K562 (cell line): ENCODE data around the gene ARHGEF10L. TPM values are rescaled to one million over a fixed set of nuclear protein-coding genes. Genes with fewer than 3 reads are reported as not detected.

Experiments
- ATAC-seq: fragments of 200-7000 bp; cut with Tn5 transposase; 3 replicates; pipeline ENCODE4 v1.9.1; 2020; ENCODE audit warnings: moderate library complexity
- BruUV-seq: library from RNA; stranded (reverse); fragments of 400-500 nt; replicated peaks from 2 replicates; lab custom pipeline; 2021; lab: Mats Ljungman, UMichigan
- CTCF ChIA-PET: fragments of 300-600 bp; formaldehyde crosslinking; extraction: SDS; loops from one replicate; lab custom pipeline; 2021; ENCODE audit warnings: low intra/inter-chr PET ratio; lab: Yijun Ruan, JAX
- POLR2A ChIA-PET: fragments of 300-600, 350-650 bp; sonication (Branson Sonifier 250); formaldehyde crosslinking; extraction: SDS; loops from one replicate; lab custom pipeline; 2021; ENCODE audit warnings: antibody characterized with exemption, inconsistent platforms; lab: Yijun Ruan, JAX
- DNase-seq, 4 experiments: peaks; one replicate each; pipeline versions ENCODE4 v3.0.0 to v3.0.0-alpha.2; 2011 to 2018; ENCODE audit warnings: low spot score in 3 of 4, mixed read lengths in 3 of 4; ENCODE audit errors: extremely low read depth in 1 of 4
- FAIRE-seq: peaks from 2 replicates; lab custom pipeline; 2011; peaks lifted over from hg19 to GRCh38; lab: Jason Lieb, UNC
- H2AFZ ChIP-seq: 2 replicates; pipeline ENCODE4 v1.6.0; 2011; ENCODE audit warnings: low read depth, low read length, control low read depth, inconsistent platforms
- H3K27ac ChIP-seq: fragments of 200-600 bp; 3 replicates; pipeline ENCODE4 v1.8.0; 2011; ENCODE audit warnings: low read depth, mild to moderate bottlenecking, control low read depth, inconsistent platforms, low read length, moderate library complexity, mixed read lengths; ENCODE audit errors: extremely low read depth
- H3K27me3 ChIP-seq, 2 experiments: fragments of 300-600 bp in 1 of 2; 2 replicates in 1 of 2; 3 replicates in 1 of 2; pipeline versions ENCODE4 v1.6.0 to v1.8.0; 2011; ENCODE audit warnings: inconsistent platforms in 2 of 2, low read length in 2 of 2, mild to moderate bottlenecking in 1 of 2, mixed read lengths in 1 of 2, moderate library complexity in 1 of 2; ENCODE audit not compliant: control insufficient read depth in 2 of 2, insufficient read depth in 2 of 2
- H3K36me3 ChIP-seq: fragments of 300-600 bp; 3 replicates; pipeline ENCODE4 v1.8.0; 2011; ENCODE audit warnings: mild to moderate bottlenecking, low read length, inconsistent platforms; ENCODE audit not compliant: control insufficient read depth, insufficient read depth
- H3K4me1 ChIP-seq, 2 experiments: fragments of 200-600 bp in 1 of 2; replicated peaks in 1 of 2; 2 replicates in 1 of 2; 3 replicates in 1 of 2; pipeline versions ENCODE4 v1.5.1 to v1.8.0; 2011; ENCODE audit warnings: inconsistent platforms in 2 of 2, low read length in 2 of 2, mild to moderate bottlenecking in 1 of 2, mixed read lengths in 1 of 2, moderate library complexity in 1 of 2; ENCODE audit not compliant: control insufficient read depth in 2 of 2, insufficient read depth in 2 of 2
- H3K4me2 ChIP-seq: 2 replicates; pipeline ENCODE4 v1.6.1; 2011; ENCODE audit warnings: low read length, control low read depth, inconsistent platforms, mixed read lengths; ENCODE audit not compliant: insufficient read depth
- H3K4me3 ChIP-seq: fragments of 200-600 bp; sonication (generic), shearing (Covaris generic); 2 replicates; pipeline ENCODE4 v1.5.1; 2016; ENCODE audit warnings: control low read depth, inconsistent platforms
- H3K79me2 ChIP-seq: fragments of 200-600 bp; 3 replicates; pipeline ENCODE4 v1.8.0; 2011; ENCODE audit warnings: low read length, inconsistent platforms; ENCODE audit not compliant: control insufficient read depth, insufficient read depth
- H3K9ac ChIP-seq, 2 experiments: 2 replicates each; pipeline versions ENCODE4 v1.6.0 to v1.6.1; 2011; ENCODE audit warnings: low read depth in 2 of 2, low read length in 2 of 2, control low read depth in 1 of 2, inconsistent platforms in 1 of 2, mild to moderate bottlenecking in 1 of 2, mixed read lengths in 1 of 2; ENCODE audit not compliant: insufficient read depth in 1 of 2
- H3K9me1 ChIP-seq: one replicate; pipeline ENCODE4 v1.6.0; 2011; ENCODE audit warnings: inconsistent platforms, mild to moderate bottlenecking, low read length, moderate library complexity; ENCODE audit not compliant: control insufficient read depth, insufficient read depth
- H3K9me3 ChIP-seq: replicated peaks from 2 replicates; pipeline ENCODE4 v1.5.1; 2011; ENCODE audit warnings: low read depth, low read length, inconsistent platforms; ENCODE audit not compliant: control insufficient read depth, insufficient read depth
- H4K20me1 ChIP-seq: replicated peaks from 2 replicates; pipeline ENCODE4 v1.6.1; 2011; ENCODE audit warnings: low read length, inconsistent platforms, mixed read lengths; ENCODE audit not compliant: control insufficient read depth, insufficient read depth
- ARNT ChIP-seq, 2 experiments: fragments of 450-650 bp; IDR thresholded peaks; 2 replicates each; pipeline ENCODE4 v1.6.1; 2016; ENCODE audit warnings: mild to moderate bottlenecking in 1 of 2
- CBFB ChIP-seq: sonication (generic); formaldehyde crosslinking; IDR thresholded peaks from 2 replicates; pipeline ENCODE4 v1.4.0; 2020; ENCODE audit warnings: mild to moderate bottlenecking, missing genetic modification reagents
- CBX1 ChIP-seq: sonication (generic); IDR thresholded peaks from 2 replicates; pipeline ENCODE4 v1.6.1; 2016; ENCODE audit warnings: antibody characterized with exemption, low read depth, mild to moderate bottlenecking
- KDM4B ChIP-seq, 2 experiments: fragments of 450-650 bp in 1 of 2; sonication (generic) in 1 of 2; IDR thresholded peaks; 2 replicates each; pipeline ENCODE4 v1.6.1; 2016 to 2017; ENCODE audit warnings: borderline replicate concordance in 2 of 2, antibody characterized with exemption in 1 of 2, low read depth in 1 of 2, mild to moderate bottlenecking in 1 of 2
- MAZ ChIP-seq, 2 experiments: fragments of 450-650 bp in 1 of 2; sonication (generic) in 1 of 2; formaldehyde crosslinking; IDR thresholded peaks in 1 of 2; conservative IDR thresholded peaks in 1 of 2; 2 replicates each; pipeline versions ENCODE4 v1.4.0 to v1.5.0; 2020; ENCODE audit warnings: mild to moderate bottlenecking in 1 of 2, missing genetic modification reagents in 1 of 2
- RAD21 ChIP-seq, 2 experiments: fragments of 250-450 bp in 1 of 2; fragments of 450-650 bp in 1 of 2; sonication (Bioruptor Pico) in 1 of 2; formaldehyde crosslinking in 1 of 2; IDR thresholded peaks in 1 of 2; conservative IDR thresholded peaks in 1 of 2; 2 replicates each; pipeline versions ENCODE4 v1.4.0 to v1.8.0; 2020 to 2022; ENCODE audit warnings: mild to moderate bottlenecking in 2 of 2, moderate library complexity in 1 of 2
- RB1 ChIP-seq: fragments of 450-650 bp; IDR thresholded peaks from 2 replicates; pipeline ENCODE4 v1.6.1; 2017; ENCODE audit warnings: low read depth, mild to moderate bottlenecking
- RBFOX2 ChIP-seq: fragments of 200-400 bp; formaldehyde crosslinking; IDR thresholded peaks from 2 replicates; pipeline ENCODE4 v1.6.1; 2017; ENCODE audit warnings: low read depth, mild to moderate bottlenecking, low read length, moderate library complexity
- RBM25 ChIP-seq: fragments of 200-400 bp; formaldehyde crosslinking; IDR thresholded peaks from 2 replicates; pipeline ENCODE4 v1.6.1; 2018; ENCODE audit warnings: low read length, low read depth, moderate library complexity; ENCODE audit not compliant: severe bottlenecking
- STAT6 ChIP-seq: sonication (generic); formaldehyde crosslinking; IDR thresholded peaks from 2 replicates; pipeline ENCODE4 v1.8.1; 2023; ENCODE audit warnings: mild to moderate bottlenecking, missing genetic modification reagents
- ZFP1 ChIP-seq: fragments of 450-650 bp; formaldehyde crosslinking; IDR thresholded peaks from 2 replicates; pipeline ENCODE4 v1.4.0; 2020; ENCODE audit warnings: mild to moderate bottlenecking, mixed read lengths
- ZKSCAN1 ChIP-seq: fragments of 150-350 bp; IDR thresholded peaks from 2 replicates; pipeline ENCODE4 v1.6.1; 2016; ENCODE audit warnings: low read depth, low read length
- whole genome bisulfite sequencing: fragments of 100-300 bp; shearing (Covaris generic); methylation state at CpG from one replicate; pipeline ENCODE4 v1.1.6; 2016; ENCODE audit warnings: low coverage, mixed read lengths; ENCODE audit not compliant: insufficient coverage; ENCODE audit errors: missing lambda C conversion rate; 5-methylcytosine and 5-hydroxymethylcytosine counted together
- in situ Hi-C: fragments of 300-500 bp; cut with MboI; formaldehyde crosslinking; loops from 4 replicates; pipeline ENCODE4 v1.15.0; 2018; ENCODE audit warnings: inconsistent platforms, mixed read lengths
- intact Hi-C: fragments of 100-400 bp; cut with micrococcal nuclease; formaldehyde crosslinking; loops from 2 replicates; pipeline ENCODE4 v1.14.2; 2022
- polyA plus RNA-seq, 8 experiments: library from polyadenylated mRNA; depleted of rRNA in 4 of 8; stranded (reverse) in 5 of 8; unstranded in 3 of 8; fragments of >200 nt; fragmentation: Nextera tagmentation in 2 of 8; fragmentation: Illumina TruSeq in 1 of 8; extraction: Ambion mirVana in 2 of 8; extraction: Trizol in 1 of 8; gene quantifications; 2 replicates each; pipeline versions ENCODE4 v1.2.1 to v1.2.3, GENCODE V29; 2011 to 2014; ENCODE audit warnings: inconsistent platforms in 1 of 8, missing spikeins in 1 of 8
- total RNA-seq, 7 experiments: library from RNA; depleted of rRNA in 6 of 7; stranded (reverse); fragments of >200 nt in 6 of 7; fragmentation: Illumina TruSeq in 2 of 7; extraction: Trizol in 2 of 7; gene quantifications; 2 replicates each; pipeline versions ENCODE4 v1.2.1 to v1.2.3, GENCODE V29; 2011 to 2021; ENCODE audit warnings: low replicate concordance in 1 of 7
- TF ChIP-seq, protein P1 (sequence below): sonication (generic); formaldehyde crosslinking; IDR thresholded peaks from 2 replicates; pipeline ENCODE4 v1.9.0; 2022; ENCODE audit warnings: mild to moderate bottlenecking, missing genetic modification reagents

ARHGEF10L gene
- total and polyA plus RNA-seq, 9 of the 15 experiments (the other 6 are each of a cell fraction or from before 2014, with no cell fraction given) = 0.09 to 0.13 TPM; not detected in 7

DNA sequence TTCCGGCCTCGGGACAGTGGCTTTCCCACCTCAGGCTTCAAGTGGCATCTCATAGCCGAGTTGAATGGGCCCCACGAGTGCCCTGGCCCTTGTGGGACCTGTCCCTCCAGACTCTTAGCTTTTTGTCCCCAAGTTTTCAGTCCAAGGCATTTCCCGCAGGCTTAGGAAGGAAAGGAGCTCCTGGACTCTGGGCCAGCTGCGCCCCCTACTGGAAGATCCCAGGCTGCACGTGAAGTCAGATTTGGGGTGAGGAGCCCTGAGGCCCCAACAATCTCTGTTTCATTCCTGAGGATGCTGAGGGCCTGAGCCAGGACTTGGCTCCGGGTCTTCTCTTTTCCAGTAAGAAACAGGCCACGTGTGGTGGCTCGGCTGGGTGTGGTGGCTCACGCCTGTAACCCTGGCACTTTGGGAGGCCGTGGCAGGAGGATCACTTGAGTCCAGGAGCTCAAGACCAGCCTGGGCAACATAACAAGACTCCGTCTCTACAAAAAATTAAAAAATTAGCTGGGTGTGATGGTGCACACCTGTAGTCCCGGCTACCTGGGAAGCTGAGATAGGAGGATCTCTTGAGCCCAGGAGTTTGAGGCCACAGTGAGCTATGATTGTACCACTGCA is 67.4 kb downstream of the ARHGEF10L start (continued):
- TF ChIP-seq RB1 (peak; percentile 24; the same call in 1 of the 2 replicates), CBFB (CRISPR knock-in tag) (no peak), RAD21 (CRISPR knock-in tag; conservative IDR thresholded peaks at IDR 0.05 in 1 of 2, IDR thresholded peaks at IDR 0.05 in 1 of 2) (peak; percentile 65 to 88), MAZ (CRISPR knock-in tag; conservative IDR thresholded peaks at IDR 0.05 in 1 of 2, IDR thresholded peaks at IDR 0.05 in 1 of 2) (peak in 1 of 2 experiments; percentile 34; a peak in 1 of 4 replicates)

- peaks cover 4% of the 10 kb centered on the region for H3K9me1 ChIP-seq
- H2AFZ ChIP-seq = no peak overlapping the region
- H3K4me1 ChIP-seq = no peaks in the 10 kb centered on the region
- intact Hi-C loops = loop anchor here (10.0 kb wide), 1 partner anchor 483 kb away; no protein-coding TSS in a partner anchor
- POLR2A ChIA-PET = interaction anchor here (0.6 to 1.4 kb wide), 3 partner anchors 34 to 113 kb away, joined by 3 to 4 read pairs (median 4); no protein-coding TSS in a partner anchor
- FAIRE-seq = no peak
- no peaks in the 10 kb centered on the region for H3K36me3 ChIP-seq
- BruUV-seq = no TSS peak
- no peak for ATAC-seq
- no peak overlapping the region for H3K4me2 ChIP-seq
- CTCF ChIA-PET = interaction anchor here (0.8 to 3.1 kb wide), 4 partner anchors 105 to 549 kb away, joined by 3 to 26 read pairs (median 18); no protein-coding TSS in a partner anchor
- H4K20me1 ChIP-seq = 0 out of 2 replicates have a peak, but pooled peaks cover 7% of the 10 kb centered on the region
- no peak for DNase-seq
- 3% methylated on average over 32 of the region's 34 CpGs for WGBS
- H3K27me3 ChIP-seq = peaks cover 13 to 54% of the 10 kb centered on the region in 2 experiments; a peak in 3 of 5 replicates
- H3K9ac ChIP-seq = no peak overlapping the region
- H3K27ac ChIP-seq = no peak overlapping the region
- in situ Hi-C loops = loop anchor here (5.0 to 10.0 kb wide), 2 partner anchors 106 to 193 kb away; no protein-coding TSS in a partner anchor
- no peaks in the 10 kb centered on the region for H3K9me3 ChIP-seq
- H3K4me3 ChIP-seq = no peak overlapping the region
- no peaks in the 10 kb centered on the region for H3K79me2 ChIP-seq
- TF ChIP-seq CBX1 (no peak), ARNT (IDR thresholded peaks at IDR 0.05) (no peak), STAT6 (CRISPR knock-in tag) (no peak), ZFP1 (CRISPR knock-in tag) (no peak), RBM25 (no peak), KDM4B (IDR thresholded peaks at IDR 0.05; ENCODE audit: borderline replicate concordance in 2 of 2, low read depth in 1 of 2) (no peak), ZKSCAN1 (no peak), RBFOX2 (no peak)
- TF ChIP-seq, protein P1, sequence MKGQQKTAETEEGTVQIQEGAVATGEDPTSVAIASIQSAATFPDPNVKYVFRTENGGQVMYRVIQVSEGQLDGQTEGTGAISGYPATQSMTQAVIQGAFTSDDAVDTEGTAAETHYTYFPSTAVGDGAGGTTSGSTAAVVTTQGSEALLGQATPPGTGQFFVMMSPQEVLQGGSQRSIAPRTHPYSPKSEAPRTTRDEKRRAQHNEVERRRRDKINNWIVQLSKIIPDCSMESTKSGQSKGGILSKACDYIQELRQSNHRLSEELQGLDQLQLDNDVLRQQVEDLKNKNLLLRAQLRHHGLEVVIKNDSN = no peak
Measured at GRCh38 chr1:17607644-17608581, 68.4 kb downstream of the ARHGEF10L start.
